ENCODE data around the gene MEF2C.
"Not testable (repeated sequence)": the region's sequence is repeated elsewhere in the genome, so short reads cannot be mapped to it uniquely, and the experiment has no call there.

The MEF2C gene

DNA sequence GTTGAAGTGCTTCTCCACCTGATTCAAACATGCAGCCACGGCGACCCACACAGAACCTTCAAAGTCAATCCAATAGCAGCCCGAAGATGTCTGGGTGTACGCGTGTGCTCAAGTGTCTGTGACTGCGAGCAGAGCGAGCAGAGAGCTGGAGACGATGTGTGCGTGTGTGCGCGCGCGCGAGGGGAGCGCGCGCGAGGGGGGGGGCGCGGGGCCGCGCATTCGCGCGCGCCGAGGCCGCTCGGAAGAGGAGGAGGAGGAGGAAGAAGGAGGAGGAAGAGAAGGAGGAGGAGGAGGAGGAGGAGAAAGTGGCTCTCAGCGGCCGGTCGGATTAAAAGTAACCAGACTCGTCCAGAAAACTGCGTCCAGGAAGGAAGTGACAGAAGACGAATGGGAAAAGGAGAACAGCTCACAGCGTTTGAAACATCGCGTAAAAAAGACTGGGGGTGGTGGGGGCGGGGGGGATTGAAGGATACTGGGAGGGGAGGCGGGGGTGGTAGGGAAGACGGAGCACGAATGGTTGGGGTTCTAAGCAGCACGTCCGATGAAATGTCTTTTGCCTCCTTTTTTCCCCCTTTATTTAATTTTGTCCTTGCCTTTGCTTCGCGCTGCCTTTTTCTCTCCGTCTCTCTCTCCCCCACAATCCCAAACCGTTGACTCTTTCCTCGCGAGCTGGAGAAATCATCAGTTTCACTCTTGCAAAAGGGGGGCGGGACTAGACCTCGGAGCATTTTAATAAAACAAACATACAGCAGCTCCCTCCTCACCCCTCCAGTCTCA lies at the start of gene MEF2C:
MEF2C (minus strand) TSS at position 126 of the 777 bp plus-strand sequence. CDS start 59,396 bp downstream, outside the sequence.
- DNase-seq: peak; percentile 59

DNA sequence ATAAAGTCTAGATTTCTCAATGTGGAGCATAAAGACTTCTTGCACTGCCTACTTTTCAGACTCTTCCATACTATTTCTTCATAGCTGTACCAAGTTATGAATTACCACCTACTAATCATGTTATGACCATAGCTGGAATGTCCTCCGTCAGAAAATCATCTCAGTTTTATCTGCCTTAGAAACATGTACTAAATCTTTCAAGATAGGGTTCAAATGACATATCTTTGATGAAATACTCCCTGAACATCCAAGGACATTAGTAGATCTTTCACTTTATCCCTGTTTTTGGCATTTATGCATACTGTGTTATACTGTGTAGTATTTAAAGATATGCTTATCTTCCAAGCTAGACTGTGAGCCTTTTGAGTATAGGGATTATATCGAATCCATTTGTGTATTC lies 49.6 kb upstream of the MEF2C start:
- no peak for DNase-seq

DNA sequence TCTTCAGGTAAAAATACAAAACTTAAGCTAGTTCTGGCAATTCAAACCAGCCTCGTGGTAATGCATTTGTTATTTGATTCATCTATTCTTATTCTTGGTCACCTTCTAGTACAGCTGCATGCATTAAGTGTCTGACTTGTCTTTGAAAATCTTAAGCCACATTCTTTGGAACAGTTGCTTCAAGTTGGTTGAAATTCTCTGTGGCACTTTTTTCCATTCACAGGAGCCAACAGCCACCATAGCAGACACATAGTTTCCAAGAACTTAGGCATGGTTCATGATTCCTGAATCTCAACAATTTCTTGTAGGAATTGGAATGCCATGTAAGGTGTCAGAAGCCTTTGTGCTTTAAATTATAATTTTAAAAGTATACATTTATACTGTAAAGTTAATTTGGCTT lies 47.4 kb upstream of the MEF2C start:
- DNase-seq: no peak

DNA sequence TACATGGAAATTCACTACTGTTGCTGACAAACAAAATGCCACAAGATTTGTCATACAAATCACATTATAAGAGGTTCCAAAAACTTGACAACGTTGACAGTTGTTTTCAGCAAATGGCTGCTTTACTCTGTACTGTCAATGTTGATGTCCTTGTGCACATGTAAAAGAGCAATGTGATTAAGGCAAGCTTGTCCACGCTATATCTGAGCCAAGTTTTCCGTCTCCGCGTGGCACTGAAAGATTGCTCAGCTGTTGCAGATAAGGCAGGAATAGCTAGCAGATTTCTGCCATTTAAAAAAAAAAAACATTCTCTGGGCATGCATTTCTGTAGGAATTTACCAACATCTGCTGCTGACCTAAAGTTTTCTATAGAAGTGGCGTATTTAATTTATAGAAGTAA lies 46.4 kb upstream of the MEF2C start:
- no peak for DNase-seq

DNA sequence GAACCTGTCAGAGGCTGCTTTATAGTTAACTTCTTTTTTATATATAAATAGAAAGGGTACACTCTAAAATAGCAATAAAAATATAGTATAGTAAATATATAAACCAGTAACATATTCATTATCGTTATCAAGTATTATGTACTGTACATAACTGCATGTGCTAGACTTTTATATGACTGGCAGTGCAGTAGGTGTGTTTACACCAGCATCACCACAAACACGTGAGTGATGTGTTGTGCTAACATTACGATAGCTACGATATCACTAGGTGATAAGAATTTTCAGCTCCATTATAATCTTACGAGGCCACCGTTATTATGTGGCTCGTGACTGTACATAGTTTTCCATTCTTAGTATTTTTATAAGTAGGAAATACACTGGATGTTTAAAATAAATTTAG lies 43.8 kb upstream of the MEF2C start:
- DNase-seq: no peak

DNA sequence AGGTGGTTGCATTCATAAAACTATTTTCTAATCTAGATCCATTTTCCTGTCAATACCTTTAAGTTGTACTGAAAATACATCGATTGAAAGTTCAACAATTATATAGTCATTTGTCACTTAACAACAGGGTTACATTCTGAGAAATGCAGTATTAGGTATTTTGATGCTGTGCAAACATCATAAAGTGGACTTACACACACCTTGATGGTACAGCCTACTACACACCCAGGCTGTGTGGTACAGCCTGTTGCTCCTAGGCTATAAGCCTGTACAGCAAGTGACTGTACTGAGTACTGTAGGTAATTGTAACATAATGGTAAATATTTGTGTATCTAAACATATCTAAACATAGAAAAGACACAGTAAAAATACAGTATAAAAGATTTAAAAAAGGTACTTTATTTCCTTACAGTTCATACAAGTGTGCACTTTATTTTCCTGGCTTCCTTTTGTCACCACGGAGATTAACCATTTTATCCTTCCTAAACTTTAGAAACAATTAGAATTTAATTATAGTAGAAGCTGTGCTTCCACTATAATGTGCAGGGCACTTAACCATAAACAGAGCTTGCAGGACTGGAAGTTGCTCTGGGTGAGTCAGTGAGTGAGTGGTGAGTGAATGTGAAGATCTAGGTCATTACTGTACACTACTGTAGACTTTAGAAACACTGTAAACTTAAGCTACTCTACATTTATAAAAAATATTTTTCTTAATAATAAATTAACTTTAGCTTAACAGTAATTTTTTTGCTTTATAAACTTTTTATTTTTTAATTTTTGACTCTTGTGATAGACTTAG lies 42.9 kb upstream of the MEF2C start:
- DNase-seq: no peak

DNA sequence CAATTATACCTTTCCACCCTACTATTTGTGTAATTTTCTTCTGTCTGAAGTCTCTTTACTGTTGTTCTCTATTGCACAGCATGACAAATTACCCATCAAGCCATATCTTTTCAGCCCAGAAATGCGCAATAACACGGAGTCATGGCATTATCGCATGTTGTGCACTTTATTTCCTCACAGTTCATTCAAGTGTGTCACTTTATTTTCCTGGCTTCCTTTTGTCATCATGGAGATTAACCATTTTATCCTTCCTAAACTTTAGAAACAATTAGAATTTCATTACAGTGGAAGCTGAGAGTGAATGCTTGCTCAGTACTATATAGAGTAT lies 41.3 kb upstream of the MEF2C start:
- no peak for DNase-seq

DNA sequence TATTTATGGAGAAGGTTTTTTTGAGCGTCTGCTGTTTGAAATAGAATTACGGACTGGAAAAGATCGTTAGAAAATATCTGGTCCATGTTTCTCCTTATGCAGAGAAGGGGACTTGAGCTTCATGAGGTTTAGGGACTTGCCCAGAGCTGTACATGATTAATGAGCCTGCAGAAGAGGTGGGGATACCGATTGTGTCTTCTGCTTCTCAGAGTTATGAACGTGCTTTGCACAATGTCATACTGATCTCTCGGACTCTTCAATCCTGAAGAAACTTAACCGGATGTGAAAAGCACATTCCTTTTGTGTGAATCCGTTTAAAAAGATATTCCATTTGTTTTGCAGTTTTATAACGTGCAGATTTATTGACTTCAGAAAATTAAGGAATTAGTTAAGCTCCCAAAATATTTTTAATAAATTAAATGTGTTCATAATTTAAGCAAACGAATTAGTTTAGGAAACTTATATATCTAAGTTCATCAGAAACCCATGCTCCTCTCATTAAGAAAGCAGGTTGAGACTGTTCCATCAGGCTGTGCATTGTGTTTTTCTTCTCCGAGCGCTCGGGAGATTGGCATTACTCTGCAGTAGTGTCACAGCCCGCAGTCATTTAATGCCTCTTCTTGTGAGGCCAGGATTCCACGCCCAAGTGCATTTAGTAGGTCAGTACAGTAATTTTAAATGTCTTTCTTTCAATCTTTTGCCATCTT lies 40.8 kb upstream of the MEF2C start:
- DNase-seq: no peak

DNA sequence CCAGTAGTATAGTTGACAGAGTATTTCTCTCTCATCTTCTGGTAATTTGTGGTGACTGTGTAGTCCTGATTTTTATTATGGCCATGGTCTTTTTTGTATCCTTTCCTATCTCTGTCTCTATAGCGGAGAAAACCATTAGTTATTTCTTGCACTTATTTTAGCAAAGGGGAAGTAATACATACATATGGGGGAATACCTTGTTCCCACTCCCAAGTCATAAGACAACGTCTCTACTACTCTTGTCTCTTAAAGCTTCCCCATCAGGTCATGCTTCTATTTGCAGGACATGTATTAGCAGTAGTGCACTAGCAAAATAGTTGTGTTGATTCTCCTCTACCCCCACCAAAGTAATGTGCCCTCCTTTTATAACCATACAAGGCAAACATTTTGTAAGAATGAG lies 29.8 kb upstream of the MEF2C start:
- not testable (repeated sequence) for DNase-seq

DNA sequence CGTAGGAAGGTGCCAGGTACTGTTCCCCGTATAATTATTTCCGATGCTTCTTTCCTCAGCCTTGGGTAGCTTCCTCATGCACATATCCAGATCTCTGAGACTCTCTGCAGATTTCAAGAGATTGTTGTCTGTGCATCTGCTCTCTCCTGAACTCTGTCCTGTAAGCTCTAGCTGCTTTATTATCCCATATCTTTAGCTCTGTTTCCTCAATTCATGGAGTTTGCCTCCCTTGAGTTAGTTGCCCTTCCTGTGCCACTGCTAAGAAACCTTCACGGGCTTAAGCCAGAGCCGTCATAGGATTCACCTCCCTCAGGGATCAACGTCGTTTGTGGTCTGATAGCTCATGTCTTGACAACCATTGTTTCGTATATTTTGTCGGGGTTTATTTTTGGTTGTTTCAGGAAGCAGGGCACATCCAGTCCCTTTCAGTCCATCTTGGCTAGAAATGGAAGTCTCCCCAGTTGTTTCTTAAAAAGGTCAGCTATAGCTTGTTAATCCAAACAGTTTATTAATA lies 28.1 kb upstream of the MEF2C start:
- DNase-seq: not testable (repeated sequence)

DNA sequence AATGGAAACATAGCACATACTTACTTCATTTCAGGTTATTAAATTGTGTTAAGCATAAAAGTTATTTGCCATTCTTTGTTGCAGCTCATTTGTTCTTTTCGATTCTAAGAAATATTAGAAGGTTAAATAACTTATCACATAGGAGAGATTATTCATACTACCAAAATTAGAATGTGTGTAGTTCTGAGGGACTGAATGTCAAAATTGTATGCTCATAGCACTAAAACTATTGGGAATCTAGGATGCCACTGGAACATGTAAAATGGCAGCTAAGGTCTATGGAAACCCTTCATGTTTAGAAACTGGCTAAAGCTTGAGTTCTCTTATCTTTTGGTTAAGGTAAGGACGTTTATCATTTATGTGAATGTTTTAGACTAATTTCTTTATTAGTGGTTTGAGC lies 21.5 kb upstream of the MEF2C start:
- not testable (repeated sequence) for DNase-seq

DNA sequence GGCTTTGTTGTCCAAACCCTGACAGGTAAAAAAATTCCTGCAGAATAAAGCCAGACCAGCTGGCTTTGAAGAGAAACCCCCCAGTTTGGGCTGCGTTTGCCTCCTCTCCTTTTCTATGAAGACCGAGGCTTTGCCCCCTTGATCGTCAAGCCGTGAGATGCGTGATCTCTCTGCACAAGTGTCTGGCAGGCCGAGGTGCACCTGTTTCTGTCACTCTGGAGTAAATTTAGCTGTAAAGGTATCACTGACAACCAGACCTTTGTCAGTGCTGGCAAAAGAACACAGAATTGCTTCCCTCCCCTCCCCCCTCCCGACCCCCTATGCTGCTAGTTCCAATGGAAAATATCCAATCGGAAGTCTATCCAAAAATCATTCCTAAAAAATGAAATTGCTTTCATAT lies 21.0 kb upstream of the MEF2C start:
- DNase-seq: not testable (repeated sequence)

DNA sequence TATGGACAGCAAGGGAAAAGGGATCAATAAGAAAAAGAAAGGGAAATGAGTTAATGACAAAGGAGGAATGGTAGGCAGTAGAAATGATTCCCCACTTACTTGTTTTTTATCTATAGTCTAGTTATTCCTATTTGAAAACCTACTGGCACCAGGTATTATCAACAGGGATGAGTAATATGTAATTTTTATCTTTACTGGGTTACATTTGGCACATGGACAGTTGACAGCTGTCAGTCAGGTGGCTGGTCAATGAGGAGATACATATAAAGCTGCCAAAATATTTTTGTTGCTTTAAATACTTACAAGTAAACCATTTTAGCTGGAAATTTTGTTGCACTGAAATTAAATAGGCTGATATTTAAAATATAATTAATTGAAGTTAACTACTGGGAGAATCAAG lies 18.1 kb upstream of the MEF2C start:
- DNase-seq: not testable (repeated sequence)

DNA sequence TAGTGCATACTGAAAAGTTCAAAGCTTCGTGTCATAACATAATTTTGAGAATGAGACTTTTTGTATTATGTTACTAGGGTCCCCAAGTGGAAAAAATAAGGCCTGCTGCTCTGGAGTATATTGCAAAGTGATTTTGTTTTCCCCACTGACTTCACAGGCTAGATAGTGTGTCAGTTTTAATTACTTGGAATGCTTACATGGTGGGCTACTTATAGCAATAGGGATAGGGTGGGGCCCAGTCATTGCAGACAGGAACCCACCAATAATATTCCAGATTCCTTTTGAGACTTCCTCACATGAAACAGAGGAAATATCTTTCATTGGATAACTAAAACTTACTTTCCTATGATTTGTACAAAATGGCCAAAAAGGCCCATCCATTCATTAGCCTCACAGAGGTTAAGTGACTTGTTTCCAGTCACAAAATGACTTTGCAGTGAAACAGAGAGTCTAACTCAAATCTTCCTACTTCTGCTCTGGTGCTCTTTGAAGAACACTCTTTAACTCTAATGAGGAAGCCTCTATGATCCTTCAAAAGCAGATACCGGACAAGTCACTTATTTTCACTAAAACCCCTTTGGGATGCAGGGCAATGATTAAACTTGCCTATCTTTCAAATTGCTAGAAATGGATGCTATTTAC lies 16.2 kb upstream of the MEF2C start:
- no peak for DNase-seq

DNA sequence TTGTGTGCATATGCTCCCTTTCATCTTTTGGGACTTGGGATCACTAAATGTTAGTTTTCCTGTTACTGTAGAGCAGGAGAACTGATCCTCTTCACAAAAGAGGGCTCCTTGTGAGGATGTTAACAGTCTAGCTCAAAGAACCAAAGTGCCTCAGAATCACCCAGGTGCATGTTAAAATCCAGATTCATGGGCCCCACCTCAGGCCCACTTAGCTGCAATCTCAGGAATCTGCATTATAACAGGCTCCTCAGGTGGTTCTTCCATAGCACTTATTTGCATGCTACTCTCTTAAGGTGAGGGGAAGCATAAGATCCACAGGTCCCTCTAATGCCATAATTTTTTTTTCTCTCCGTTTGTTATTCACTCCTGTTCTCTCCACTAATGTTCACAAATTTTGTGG lies 14.8 kb upstream of the MEF2C start:
- DNase-seq: no peak

DNA sequence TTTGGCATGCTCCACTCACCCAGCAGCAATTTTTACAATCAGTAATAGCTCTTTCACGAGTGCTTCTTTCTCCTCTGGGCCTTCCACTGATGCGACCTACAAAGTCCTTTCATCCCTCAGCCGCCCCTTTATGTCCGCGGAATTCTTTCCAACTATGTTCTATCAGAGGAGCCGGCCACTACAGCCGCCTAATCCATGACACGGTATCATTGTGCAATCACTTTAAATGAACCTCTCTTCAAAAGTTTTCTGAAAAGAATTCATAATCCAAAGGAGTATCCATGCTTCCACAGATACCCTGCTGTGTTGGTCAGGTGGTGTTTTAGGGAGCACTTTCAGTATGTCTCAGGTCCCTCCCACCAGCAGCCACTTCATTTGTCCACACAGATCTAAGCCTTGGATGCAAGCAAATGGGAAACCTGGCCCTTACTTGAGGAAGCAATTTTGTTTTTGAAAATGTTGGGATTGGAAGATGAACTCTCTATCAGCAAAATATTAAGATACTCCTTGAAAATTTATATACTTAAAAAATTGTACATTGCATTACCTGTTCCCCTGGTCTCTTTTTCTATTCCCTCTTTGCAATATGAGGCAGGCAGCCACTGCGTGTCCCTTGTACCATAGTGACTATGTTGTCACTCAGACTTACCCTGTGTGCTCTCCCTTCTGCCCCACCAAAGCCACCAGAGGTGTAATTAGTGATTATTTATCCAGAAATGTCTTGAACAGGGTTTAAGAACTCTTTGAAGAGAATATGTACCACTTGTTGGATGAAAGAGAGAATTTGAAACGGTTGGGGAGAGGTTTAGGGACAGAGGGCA lies 12.9 kb upstream of the MEF2C start:
- DNase-seq: no peak

DNA sequence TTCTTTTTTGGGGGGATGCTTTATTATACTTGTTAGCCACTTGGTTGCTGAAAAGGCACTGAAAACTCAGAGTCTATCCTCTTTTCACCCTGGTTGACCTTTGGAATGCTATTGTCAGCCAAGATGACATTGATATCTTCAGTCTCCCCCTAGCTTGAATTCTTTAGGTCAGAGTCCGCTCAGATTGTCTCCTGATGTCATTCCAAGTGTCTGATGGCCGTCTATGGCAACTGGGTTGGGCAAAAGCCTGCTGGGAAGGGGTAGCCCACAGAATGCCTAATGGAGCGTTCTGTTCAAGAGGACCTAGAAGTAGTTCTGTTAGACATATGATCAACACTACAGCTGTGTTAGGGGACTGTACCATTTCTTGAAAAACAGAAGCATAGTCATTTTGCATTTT lies 9.7 kb upstream of the MEF2C start:
- no peak for DNase-seq

DNA sequence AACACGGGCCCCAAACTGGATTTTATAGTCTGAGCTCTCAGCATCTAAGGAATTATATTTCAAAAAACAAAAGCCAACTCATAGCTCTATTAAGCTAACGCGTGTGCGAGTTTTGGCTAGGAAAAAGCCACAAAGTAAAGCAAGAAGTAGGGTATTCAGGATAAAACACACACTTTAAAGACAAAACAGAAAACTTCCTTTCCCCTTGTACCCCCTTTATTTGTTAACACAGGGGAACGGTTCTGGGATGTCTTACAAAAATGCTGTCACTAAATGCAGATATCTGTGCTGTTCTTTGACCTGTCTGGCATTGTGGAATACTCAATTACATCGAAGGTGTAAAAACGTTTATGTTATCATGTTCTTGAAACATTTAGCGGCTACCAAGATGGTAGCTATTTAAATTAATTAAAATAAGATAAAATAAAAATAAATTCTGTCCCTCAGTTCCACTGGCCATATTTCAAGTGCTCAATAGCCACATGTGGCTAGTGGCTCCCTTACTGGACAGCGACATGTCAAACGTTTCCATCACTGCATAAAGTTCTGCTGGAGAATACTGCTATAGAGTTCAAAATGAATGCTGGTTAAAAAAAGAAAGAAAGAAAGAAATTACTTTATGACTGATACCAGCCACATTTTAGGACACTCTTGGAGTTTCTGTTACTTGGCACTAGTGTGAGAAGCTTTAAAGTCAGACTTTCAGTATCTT lies 7.2 kb upstream of the MEF2C start:
- DNase-seq: no peak

DNA sequence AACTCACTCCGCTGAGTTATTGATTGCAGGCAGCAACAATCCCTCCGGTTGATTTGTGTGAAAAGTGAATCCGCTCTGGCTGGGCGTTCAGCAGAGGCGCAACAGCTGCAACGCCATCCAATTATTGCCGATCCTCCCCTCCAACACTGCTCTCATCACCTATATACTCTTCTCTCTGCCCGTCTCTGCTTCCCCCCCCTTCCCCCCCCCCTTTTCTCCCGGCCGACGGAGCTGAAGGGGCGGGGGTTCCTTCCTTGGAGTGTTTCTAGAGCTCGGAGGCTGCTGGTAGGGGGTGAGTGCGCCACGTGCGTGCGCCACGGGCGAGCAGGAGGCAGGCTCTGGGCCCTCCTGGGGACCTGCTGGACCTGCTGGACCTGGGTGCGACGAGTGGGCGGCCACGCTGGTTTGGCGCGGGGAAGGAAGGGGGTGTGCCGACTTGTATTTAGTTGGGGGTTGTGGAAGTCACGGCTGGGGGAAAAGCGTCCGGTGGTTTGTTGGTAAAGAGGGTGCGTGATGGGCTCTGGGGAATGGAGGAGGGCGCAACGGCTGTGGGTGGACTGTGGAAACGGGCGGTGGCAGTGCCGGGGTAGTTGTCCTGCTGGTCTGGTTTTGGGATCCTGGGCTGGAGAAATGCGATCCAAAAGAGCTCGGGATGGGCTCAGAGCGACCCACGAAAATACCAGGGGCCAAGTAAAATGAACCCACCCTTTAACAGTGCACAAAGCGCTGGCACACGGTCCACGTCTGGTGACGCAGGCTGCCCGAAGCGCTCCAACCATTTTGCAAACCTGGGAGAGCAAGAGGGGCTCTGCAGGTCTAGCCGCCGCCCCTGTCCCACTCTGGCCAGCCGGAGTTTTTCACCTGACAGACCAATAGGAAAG lies 6.4 kb upstream of the MEF2C start:
- DNase-seq: no peak

DNA sequence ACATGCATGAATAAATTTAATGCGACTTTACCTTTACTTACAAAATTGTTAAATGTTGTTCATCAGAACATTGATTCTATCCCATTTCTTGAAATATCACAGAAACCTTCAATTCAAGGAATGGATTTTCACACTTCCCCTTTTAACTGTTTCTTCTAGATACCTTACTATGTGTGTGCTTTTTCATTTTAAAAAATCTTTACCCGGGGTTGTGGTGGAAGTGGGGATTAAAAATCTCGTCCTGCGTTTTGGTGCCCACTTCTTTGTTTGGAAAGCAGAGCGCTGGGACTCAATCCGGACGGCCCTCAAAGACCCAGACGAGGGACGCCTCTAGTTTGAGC lies 5.8 kb upstream of the MEF2C start:
- no peak for DNase-seq

DNA sequence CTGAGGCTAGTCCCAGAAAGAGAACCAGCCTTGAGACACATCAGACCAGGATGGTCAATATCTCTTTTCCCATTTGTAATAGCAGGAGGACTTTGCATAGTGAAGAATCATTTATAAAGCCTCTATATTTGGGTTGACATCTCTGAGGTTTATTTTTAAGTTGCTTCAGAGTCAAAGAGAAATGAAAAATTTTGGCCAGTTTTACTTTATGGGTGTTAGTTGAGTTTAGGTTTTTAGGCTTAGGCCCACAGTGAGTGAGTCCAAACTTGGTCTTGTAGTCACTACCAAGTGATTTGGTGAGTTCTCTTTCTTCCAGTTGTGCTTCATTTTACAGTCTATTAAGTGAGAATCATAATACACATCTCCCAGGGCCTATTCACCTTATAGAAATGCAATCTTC lies 5.3 kb upstream of the MEF2C start:
- DNase-seq: no peak

Measured in EL (cell line).